Adipose tissue (tissue), 3 donors: ENCODE measurements around the gene SORCS2. TPM values are rescaled to one million over a fixed set of nuclear protein-coding genes. Genes with fewer than 3 reads are reported as not detected.

Experiments
- H3K27ac ChIP-seq: one replicate; pipeline ENCODE4 v1.5.1; 2013; ENCODE audit warnings: low read depth, low read length
- WGBS, 3 donors: extraction: QIAGEN DNeasy Blood & Tissue Kit; methylation state at CpG; one replicate each; pipeline ENCODE4 v1.1.7; 2013; 5-methylcytosine and 5-hydroxymethylcytosine counted together
- polyA plus RNA-seq, 3 donors: library from polyadenylated mRNA; stranded (reverse); fragments of 200-250 nt; gene quantifications; one replicate each; pipeline ENCODE4 v1.2.3, GENCODE V29; 2013
- donor health status: healthy with polysubstance abuse.
- donor health status: Bipolar disorder and iron deficiency.
- donor health status: healthy.

SORCS2 gene
- polyA plus RNA-seq, 3 donors: 0.22 to 2.2 (median 0.83) TPM

- WGBS, 3 donors: 63 to 78% (median 74%) methylated on average over 17 of the region's 17 CpGs
- no peak overlapping the region for H3K27ac ChIP-seq
These were observed 108.9 kb downstream of the SORCS2 start for GRCh38 chr4:7301126-7301785.

- 77 to 87% (median 86%) methylated on average over 20 of the region's 20 CpGs for WGBS, 3 donors
- H3K27ac ChIP-seq: no peak overlapping the region
These were observed 109.7 kb downstream of the SORCS2 start for GRCh38 chr4:7301846-7302630.

DNA sequence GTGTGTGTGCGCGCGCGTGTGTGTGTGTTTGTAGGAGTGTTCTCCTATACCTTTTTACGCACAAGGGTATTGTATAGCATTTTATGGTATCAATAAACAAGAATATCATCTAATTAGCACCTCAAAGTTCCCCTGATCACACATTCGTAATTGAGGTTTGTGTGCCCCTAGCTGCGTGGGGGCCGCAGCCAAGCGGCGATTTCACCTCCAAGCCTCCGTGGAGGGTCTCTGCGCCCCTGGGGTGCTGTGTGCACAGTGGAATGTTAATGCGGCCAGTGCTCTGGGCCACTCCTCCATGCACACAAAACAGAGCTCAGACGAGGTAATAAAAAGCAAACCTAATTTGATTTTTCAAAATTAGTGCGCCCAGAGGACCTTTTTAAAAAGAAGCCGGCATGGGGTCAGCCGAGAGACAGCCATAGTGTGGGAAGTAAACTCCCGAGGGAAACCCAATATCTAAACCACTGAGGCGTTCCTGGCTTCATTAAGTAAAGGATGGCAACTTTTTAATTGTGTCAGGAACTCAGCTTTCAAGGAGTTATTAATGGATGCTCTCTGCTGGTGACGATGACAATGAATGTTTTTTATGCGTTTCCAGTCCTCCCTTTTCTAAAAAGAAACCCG is 110.6 kb downstream of the SORCS2 start:
- H3K27ac ChIP-seq: no peak overlapping the region
- 62 to 88% (median 72%) methylated on average over 22 of the region's 22 CpGs for WGBS, 3 donors

GRCh38 chr4:7303561-7303960 is 111.2 kb downstream of the SORCS2 start:
- 80 to 92% (median 88%) methylated on average over 12 of the region's 12 CpGs for WGBS, 3 donors
- no peak overlapping the region for H3K27ac ChIP-seq

DNA sequence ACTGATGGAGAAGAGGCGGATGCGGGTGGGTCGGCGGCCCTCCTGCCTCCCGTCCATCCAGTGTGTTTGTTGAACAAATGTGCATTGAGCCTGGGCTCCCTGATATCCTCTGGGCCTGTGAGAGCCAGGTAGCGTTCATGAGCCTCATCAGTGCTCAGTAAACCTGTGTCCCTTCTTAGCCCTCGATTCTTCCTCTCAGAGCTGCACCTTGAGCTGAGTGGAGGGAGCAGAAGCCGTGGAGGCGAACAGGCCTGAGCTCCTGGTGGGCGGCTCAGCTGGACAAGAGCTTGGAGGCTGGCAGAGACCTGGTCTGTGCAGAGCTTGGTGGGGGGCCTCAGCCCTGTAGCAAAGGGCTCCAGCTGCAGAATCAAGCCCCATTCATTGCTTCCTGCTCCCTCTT is 112.1 kb downstream of the SORCS2 start:
- 69 to 85% (median 83%) methylated on average over 10 of the region's 10 CpGs for WGBS, 3 donors
- H3K27ac ChIP-seq: no peak overlapping the region

GRCh38 chr4:7306021-7306965 is 114.0 kb downstream of the SORCS2 start:
- H3K27ac ChIP-seq: no peak overlapping the region
- 48 to 76% (median 62%) methylated on average over 22 of the region's 22 CpGs for WGBS, 3 donors

- 37 to 69% (median 61%) methylated on average over 11 of the region's 11 CpGs for WGBS, 3 donors
These were observed 114.6 kb downstream of the SORCS2 start for GRCh38 chr4:7306986-7307385.

DNA sequence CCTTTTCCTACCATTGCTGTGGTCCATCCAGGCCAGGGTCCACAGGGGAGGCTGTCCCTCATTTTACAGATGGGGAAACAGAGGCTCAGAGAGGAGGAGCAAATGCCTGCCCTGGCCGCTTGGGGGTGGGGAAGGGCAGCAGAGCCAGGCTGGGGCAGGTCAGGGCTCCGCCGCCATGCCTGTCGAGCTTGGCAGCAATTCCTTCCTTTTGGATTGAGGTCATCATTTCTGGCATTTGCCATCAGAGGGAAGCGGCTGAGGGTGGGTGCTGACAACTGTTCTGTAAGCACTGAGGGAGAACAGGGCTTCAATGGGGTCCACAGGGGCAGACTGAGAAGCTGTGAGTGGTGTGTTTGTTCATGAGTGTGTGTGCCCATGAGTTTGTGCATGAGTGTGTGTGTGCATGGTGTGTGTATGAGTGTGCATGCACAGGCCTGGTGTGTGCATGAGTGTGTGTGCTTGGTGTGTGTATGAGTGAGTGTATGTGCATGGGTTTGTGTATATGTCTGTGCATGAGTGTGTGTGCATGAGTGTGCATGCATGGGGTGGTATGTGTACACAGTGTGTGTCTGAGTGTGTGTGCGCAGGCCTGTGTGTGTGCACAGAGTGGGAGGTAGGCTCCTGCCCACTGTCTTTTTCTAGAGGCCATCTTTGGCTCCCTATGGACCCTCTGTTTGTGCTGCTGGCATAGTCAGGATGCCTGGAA is 115.2 kb downstream of the SORCS2 start:
- 63 to 82% (median 77%) methylated on average over 6 of the region's 6 CpGs for WGBS, 3 donors
- no peak overlapping the region for H3K27ac ChIP-seq

More at GRCh38 chr4:7306986-7307385, 114.6 kb downstream of the SORCS2 start:
- H3K27ac ChIP-seq: no peak overlapping the region

- H3K27ac ChIP-seq: no peak overlapping the region
- WGBS, 3 donors: 58 to 76% (median 72%) methylated on average over 13 of the region's 13 CpGs
These were observed 116.8 kb downstream of the SORCS2 start for GRCh38 chr4:7309181-7309580.

DNA sequence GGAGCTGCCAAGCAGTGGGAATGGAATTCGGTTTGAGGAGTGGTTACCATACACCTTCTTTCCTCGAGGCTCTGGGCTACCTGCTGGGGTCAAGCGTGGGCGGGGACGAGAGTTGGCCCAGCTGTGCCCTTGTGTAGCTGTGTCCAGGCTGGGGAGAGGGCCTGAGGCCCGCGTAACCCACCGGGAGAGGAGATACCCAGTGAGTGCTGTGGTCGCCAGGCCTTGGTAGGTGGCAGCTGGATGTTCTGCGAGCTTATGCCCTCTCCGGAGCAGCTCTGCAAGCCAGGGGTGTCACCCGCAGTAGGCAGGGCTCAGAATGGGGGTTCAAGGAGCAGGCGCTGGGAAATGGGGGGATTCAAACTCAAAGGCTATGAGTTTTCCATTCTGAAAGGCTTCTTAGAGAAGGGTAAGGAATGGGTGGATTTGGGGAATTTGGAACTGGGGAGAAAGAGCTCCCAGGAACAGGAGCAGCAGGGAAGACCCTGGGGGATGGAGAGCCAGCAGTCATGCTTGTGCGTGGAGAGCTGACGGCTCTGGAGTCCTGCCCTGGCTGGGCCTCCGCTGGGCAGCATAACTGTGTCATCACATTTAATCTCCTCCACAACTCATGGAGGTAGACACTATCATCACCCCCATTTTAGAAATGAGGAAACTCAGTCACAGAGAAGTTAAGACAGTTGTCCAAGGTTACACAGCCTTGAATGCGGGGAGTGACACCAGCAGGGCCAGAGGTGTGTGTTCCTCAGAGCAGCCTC is 117.5 kb downstream of the SORCS2 start:
- H3K27ac ChIP-seq: no peak overlapping the region
- 59 to 84% (median 77%) methylated on average over 17 of the region's 17 CpGs for WGBS, 3 donors

GRCh38 chr4:7310451-7310850 is 118.1 kb downstream of the SORCS2 start:
- WGBS, 3 donors: 57 to 63% (median 58%) methylated on average over 12 of the region's 12 CpGs
- H3K27ac ChIP-seq: no peak overlapping the region

DNA sequence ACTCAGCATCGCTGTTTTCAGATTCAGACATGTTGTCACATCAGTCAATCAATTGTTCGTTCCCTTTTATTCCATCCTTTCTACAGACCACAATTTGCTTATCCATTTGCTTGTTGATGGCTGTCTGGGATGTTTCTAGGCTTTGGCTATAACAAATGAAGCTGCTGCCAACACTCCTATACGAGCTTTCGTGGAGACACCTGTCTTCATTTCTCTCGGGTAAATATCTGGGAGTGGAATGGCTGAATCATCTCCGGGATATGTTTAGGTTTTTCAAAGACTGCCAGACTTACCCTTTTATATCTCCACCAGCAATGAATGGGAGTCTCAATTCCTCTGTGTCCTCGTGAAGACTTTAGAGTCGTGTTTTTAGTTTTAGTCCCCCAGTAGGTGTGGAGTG is 118.9 kb downstream of the SORCS2 start:
- H3K27ac ChIP-seq: no peak overlapping the region
- 72 to 83% (median 81%) methylated on average over 8 of the region's 8 CpGs for WGBS, 3 donors

- H3K27ac ChIP-seq: no peak overlapping the region
- 80 to 86% (median 82%) methylated on average over 7 of the region's 7 CpGs for WGBS, 3 donors
These were observed 120.4 kb downstream of the SORCS2 start for GRCh38 chr4:7312691-7313090.

GRCh38 chr4:7313347-7313811 is 121.0 kb downstream of the SORCS2 start:
- WGBS, 3 donors: 42 to 55% (median 51%) methylated on average over 14 of the region's 14 CpGs
- no peak overlapping the region for H3K27ac ChIP-seq

DNA sequence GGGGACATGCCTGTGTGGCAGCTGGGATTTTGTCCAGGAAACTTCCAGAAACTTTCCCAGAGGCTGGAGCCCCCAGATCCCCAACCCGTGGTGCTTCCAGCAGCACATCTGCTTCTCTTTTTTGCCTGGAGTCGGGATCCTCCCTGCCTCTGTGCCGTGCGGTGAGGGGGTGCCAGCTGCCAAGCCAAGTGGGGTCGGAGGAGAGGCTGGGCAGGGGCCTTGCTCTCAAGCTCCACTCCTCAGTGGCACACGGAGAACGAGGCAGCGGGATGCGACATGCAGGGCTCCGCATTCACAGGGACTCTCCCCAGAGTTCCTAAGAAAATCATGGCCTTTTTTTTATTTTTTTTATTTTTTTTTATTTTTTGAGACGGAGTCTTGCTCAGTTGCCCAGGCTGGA is 121.7 kb downstream of the SORCS2 start:
- 70 to 82% (median 82%) methylated on average over 11 of the region's 11 CpGs for WGBS, 3 donors

GRCh38 chr4:7315286-7315685 is 122.9 kb downstream of the SORCS2 start:
- no peak overlapping the region for H3K27ac ChIP-seq
- 81 to 90% (median 89%) methylated on average over 4 of the region's 4 CpGs for WGBS, 3 donors

More for the DNA sequence above, 121.7 kb downstream of the SORCS2 start:
- H3K27ac ChIP-seq: no peak overlapping the region

DNA sequence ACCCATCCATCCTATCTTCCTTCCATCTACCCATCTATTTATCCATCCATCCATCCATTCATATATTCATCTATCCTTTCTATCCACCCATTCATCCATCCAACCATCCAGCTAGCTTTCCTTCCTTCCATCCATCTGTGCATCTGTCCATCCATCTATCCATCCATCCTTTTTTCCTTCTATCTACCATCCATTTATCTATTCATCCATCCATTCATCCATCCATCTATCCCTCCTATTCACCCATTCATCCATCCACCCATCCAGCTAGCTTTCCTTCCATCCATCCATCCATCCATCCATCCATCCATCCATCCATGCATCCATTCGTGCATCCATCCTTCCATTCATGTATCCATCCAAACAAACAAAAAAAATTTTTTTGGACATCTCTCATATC is 123.6 kb downstream of the SORCS2 start:
- WGBS, 3 donors: 74 to 84% (median 84%) methylated on average over 1 of the region's 1 CpG
- no peak overlapping the region for H3K27ac ChIP-seq
